ENCODE data around the gene ATP8B4.

GRCh38 chr15:49923671-49924070 is 195.4 kb downstream of the ATP8B4 start:
- TF ChIP-seq CTCF (IDR thresholded peaks at IDR 0.05) (no peak), POLR2A (IDR thresholded peaks at IDR 0.05) (no peak)

Measured in uterus (tissue), 2 donors.